Measurements from ENCODE around the gene CHI3L2.

CHI3L2 gene

DNA sequence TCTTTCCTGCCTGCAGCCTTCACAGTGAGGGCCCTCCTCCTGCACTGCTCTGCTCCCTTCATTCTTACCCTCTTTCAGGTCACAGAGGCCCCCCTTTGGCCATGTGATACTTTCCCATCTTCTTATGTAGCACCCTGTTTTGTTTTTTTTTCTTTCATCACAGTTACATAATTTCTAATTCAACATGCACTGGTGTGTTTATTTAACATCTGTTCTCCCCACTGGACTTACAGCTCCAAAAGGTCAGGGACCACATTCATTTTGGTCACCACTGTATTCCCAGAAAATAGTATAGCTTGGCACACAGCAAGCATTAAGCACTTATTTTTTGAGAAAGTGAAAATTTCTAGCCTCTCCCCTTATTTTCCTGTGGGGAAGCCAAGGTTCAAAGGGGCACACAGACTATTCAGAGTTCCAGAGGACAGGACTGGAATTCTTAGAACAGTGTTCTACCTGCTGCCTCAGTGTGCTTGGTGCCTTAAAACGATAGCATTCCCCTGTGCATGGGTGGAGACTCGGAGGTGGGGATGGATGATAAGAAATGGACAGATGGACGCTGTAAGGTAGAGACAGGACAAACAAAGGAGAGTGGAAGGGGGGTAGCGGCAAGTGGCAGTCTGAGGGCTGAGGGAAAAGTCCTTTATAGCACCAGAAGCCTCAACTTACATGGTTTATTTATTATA lies 32.4 kb upstream of the CHI3L2 start:
- Histone ChIP-seq H3K9me3 (ENCODE audit: low read length) (no peaks in the 10 kb centered on the region), H3K36me3 (ENCODE audit: insufficient read depth, low read length) (no peaks in the 10 kb centered on the region), H3K9ac (ENCODE audit: low read length) (no peak overlapping the region), H3K4me1 (ENCODE audit: insufficient read depth, low read length) (peaks cover 8% of the 10 kb centered on the region), H3K27ac (ENCODE audit: low read depth, low read length) (no peak overlapping the region), H3K27me3 (ENCODE audit: control insufficient read depth in 1 of 2, insufficient read depth in 2 of 2, low read length in 2 of 2) (no peaks in the 10 kb centered on the region), H3K4me3 (ENCODE audit: low read depth in 1 of 2, low read length in 2 of 2) (no peak overlapping the region)

DNA sequence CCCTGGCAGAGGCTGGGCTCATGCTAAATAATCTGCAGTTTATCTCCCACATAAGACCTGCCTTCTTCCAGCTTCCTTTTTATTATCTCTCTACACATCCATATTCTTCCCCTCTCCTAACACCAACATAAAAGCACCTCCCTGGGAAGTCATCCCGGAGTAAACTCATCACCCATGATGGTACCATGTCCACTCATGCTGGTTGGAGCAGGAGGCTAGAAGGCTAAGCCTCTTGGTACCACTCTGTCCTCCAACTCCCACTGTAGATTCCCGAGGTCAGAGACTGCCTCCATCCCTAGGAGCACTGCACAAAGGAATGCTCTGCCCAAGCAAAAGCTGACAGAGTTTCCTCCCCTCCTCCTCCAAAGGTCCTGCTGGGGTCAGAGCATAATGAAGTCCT lies 31.3 kb upstream of the CHI3L2 start:
- H3K9me3 ChIP-seq (ENCODE audit: low read length): no peaks in the 10 kb centered on the region
- H3K9ac ChIP-seq (ENCODE audit: low read length): no peak overlapping the region
- no peak overlapping the region for H3K4me3 ChIP-seq (ENCODE audit: low read depth in 1 of 2, low read length in 2 of 2)
- no peaks in the 10 kb centered on the region for H3K36me3 ChIP-seq (ENCODE audit: insufficient read depth, low read length)
- no peaks in the 10 kb centered on the region for H3K27me3 ChIP-seq (ENCODE audit: control insufficient read depth in 1 of 2, insufficient read depth in 2 of 2, low read length in 2 of 2)
- H3K4me1 ChIP-seq (ENCODE audit: insufficient read depth, low read length): peaks cover 8% of the 10 kb centered on the region
- H3K27ac ChIP-seq (ENCODE audit: low read depth, low read length): no peak overlapping the region

DNA sequence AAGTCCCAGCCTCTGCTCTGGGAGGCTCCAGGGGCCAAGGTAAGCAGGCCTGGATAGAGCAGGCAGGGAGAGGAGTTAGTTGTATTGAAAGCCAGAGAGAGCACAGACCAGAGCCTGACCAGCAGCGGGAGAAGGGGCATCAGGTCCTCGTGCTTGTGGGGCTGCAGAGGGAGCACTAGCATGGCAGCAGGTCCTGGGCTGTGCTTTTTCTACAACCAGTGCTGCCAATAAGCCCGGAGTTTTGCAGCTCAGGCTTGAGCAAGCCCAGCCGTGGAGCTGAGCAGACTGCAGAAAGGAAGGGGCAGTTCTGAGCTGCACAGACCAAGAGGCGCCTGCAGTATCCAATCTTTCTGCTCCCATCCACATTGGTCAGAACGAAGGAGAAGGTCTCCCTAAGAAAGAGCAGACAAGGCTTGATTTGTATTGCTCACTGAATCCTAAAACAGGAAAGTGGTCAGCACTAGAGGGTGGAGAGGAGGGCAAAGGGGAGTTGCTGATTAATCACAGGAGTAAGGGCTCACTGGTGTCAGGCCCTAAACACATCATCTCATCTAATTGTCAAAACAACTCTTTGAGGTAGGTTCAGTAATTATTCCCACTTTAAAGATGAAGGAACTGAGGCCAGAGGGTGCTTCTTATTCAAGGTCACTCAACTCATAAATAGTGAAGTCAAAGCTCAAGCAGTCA lies 29.8 kb upstream of the CHI3L2 start:
- Histone ChIP-seq H3K9me3 (ENCODE audit: low read length) (no peaks in the 10 kb centered on the region), H3K4me3 (ENCODE audit: low read depth in 1 of 2, low read length in 2 of 2) (no peak overlapping the region), H3K4me1 (ENCODE audit: insufficient read depth, low read length) (peaks cover 6% of the 10 kb centered on the region), H3K9ac (ENCODE audit: low read length) (no peak overlapping the region), H3K27me3 (ENCODE audit: control insufficient read depth in 1 of 2, insufficient read depth in 2 of 2, low read length in 2 of 2) (no peaks in the 10 kb centered on the region), H3K36me3 (ENCODE audit: insufficient read depth, low read length) (no peaks in the 10 kb centered on the region), H3K27ac (ENCODE audit: low read depth, low read length) (no peak overlapping the region)

DNA sequence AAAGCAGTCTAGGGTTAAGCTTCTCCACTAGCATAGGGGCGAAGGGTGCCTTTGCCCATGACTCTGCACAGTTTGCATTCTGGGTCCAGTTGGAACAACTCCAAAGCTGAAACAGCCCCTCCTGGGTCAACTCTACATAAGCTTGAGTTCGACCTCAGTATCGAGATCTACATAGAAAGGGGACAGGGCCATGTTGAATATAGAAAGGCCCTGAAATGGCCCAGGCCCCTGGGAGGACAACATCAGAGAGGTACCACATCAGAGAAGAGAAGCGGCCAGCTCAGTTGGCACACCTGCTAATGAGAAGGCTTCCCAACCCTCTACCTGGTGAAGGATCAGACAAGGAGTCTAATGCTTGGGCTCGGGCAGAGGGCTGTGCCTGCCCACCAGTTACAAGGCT lies 28.7 kb upstream of the CHI3L2 start:
- Histone ChIP-seq H3K4me3 (ENCODE audit: low read depth in 1 of 2, low read length in 2 of 2) (no peak overlapping the region), H3K4me1 (ENCODE audit: insufficient read depth, low read length) (no peaks in the 10 kb centered on the region)

DNA sequence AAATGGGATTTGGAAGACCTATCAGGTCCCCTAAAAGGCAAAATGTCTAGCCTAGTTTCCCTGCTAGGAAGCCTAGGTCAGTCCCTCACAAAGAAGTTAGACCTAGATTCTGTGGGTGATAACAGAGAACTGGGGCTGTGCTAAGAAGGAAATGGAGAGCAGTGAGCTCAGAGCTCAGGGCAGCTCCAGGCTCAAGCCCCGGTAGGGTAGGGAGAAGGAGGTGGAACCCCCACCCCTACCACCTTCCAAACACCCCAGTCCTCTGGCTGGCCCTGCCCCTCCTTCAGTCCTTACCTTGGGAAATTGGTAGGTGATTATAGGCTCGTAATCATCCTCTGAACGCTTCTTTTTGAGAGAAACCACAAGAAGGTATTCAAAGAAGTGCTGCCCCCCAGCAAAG lies 28.2 kb upstream of the CHI3L2 start:
- Histone ChIP-seq H3K4me3 (ENCODE audit: low read depth in 1 of 2, low read length in 2 of 2) (no peak overlapping the region), H3K4me1 (ENCODE audit: insufficient read depth, low read length) (no peaks in the 10 kb centered on the region), H3K27ac (ENCODE audit: low read depth, low read length) (no peak overlapping the region), H3K36me3 (ENCODE audit: insufficient read depth, low read length) (no peaks in the 10 kb centered on the region), H3K27me3 (ENCODE audit: control insufficient read depth in 1 of 2, insufficient read depth in 2 of 2, low read length in 2 of 2) (peaks cover 0 to 15% of the 10 kb centered on the region in 2 donors), H3K9me3 (ENCODE audit: low read length) (no peaks in the 10 kb centered on the region), H3K9ac (ENCODE audit: low read length) (no peak overlapping the region)

More for the DNA sequence above, 28.7 kb upstream of the CHI3L2 start:
- Histone ChIP-seq H3K9me3 (ENCODE audit: low read length) (no peaks in the 10 kb centered on the region), H3K9ac (ENCODE audit: low read length) (no peak overlapping the region), H3K27ac (ENCODE audit: low read depth, low read length) (no peak overlapping the region), H3K36me3 (ENCODE audit: insufficient read depth, low read length) (no peaks in the 10 kb centered on the region), H3K27me3 (ENCODE audit: control insufficient read depth in 1 of 2, insufficient read depth in 2 of 2, low read length in 2 of 2) (peaks cover 0 to 10% of the 10 kb centered on the region in 2 donors)

DNA sequence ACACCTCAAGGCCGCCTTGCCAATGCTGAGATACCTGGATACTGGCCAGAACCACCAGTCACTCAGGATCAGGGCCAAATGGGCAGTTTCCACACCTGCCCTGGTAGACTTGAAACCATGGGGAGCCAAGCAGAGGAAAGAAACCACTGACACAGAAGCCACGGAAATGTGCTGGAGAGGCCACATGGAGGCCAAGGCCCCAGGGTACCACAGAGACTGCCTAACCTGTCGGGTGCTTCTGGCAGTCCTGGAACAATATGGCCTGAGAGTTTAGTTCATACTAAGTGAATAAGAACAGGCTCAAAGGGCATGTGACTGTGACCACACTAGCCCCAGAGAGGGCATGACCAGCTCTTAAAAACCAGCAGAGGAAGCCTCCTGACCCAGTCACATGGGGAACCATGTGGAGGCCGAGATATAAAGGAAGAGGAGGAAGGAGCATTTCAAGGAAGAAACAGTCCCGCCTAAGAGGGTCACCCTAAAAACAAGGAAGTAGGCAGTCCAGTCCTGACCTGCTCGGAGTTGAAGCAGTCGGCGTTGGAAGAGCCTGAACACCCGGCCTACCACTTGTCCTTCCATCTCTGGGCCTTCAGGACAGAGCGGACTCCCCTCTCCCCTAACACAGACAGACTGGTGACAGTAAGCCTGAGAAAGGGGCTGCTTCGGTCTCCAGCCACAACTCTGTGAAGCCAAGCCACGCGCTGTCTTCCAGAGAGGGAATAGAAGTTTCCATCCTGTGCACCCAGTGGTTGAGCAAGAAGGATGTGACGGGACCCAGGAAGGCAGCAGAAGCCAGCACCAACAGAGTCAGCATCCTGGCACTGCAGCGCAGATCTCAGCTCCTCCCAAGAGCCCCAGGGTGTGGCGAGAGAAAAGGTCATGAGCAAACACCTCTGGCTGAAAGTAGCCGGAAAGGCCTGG lies 27.4 kb upstream of the CHI3L2 start, which contains the start of gene DENND2D:
DENND2D (minus strand) TSS at position 766 of the 921 bp plus-strand sequence; CDS start at position 579, 187 bp downstream.
- Histone ChIP-seq H3K27ac (ENCODE audit: low read depth, low read length) (no peak within 1 kb of the TSS), H3K27me3 (ENCODE audit: control insufficient read depth in 1 of 2, insufficient read depth in 2 of 2, low read length in 2 of 2) (peaks cover 8 to 17% of the 10 kb centered on the region in 2 donors), H3K4me3 (ENCODE audit: low read depth in 1 of 2, low read length in 2 of 2) (no peak within 1 kb of the TSS), H3K4me1 (ENCODE audit: insufficient read depth, low read length) (peaks cover 5% of the 10 kb centered on the region), H3K36me3 (ENCODE audit: insufficient read depth, low read length) (no peaks in the 10 kb centered on the region), H3K9me3 (ENCODE audit: low read length) (no peaks in the 10 kb centered on the region), H3K9ac (ENCODE audit: low read length) (no peak within 1 kb of the TSS)

DNA sequence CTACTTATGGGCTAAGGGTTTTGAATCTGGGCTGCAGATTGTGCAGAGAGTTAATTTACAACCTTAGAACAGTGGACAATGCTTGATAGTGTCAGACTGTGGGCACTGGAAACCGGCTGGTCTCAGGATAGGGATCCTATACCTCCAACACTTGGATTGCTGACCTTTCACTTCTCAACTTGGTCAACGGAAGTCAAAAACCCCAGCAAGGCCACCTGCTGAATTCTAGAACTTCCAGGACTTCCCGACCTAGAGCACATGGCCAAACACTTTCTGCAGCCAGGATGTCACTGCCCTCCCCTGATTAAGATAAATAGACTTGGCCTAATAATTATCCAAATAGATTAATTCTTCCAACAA lies 26.7 kb upstream of the CHI3L2 start:
- H3K4me1 ChIP-seq (ENCODE audit: insufficient read depth, low read length): peaks cover 5% of the 10 kb centered on the region

DNA sequence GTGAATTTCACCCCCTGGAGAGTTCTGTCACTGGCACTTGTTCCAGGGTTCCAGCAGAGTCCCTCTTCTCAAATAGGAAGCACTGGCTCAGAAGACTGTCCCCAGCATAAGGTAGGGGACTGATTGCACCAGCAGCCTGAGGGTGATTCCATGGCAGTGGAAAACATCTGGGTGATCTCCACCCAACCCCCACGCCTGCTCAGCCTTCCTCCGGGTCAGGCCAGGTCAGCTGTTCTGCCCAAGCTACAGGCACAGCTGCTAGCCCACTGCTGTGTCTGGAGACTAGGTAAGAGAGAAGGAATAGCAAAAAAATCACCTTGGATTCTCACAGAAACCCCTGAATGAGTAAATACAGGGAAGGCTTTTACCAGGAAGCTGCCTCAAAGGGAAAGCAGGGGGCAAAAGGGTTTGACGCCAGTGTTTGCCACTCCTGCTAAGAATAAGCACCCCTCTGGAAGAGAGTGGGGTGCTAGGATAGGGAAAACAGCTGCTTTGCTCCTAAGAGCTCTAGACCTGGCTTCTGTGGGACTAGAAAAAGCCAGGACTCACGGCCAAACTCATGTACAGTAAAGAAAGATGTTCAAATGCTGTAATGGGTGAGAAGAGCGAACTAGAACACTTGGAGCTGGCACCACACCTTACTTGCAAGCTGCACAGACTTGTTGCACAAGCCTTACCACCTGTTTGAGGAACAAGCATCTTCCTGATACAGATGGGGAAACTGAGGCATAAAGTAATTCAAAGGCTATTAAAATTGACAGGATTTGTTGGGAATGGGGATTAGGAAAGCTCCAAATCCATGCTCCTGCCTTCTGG lies 26.0 kb upstream of the CHI3L2 start:
- no peak overlapping the region for H3K9ac ChIP-seq (ENCODE audit: low read length)
- H3K36me3 ChIP-seq (ENCODE audit: insufficient read depth, low read length): no peaks in the 10 kb centered on the region
- no peak overlapping the region for H3K27ac ChIP-seq (ENCODE audit: low read depth, low read length)
- no peaks in the 10 kb centered on the region for H3K9me3 ChIP-seq (ENCODE audit: low read length)
- H3K27me3 ChIP-seq (ENCODE audit: control insufficient read depth in 1 of 2, insufficient read depth in 2 of 2, low read length in 2 of 2): peaks cover 9 to 17% of the 10 kb centered on the region in 2 donors
- no peak overlapping the region for H3K4me3 ChIP-seq (ENCODE audit: low read depth in 1 of 2, low read length in 2 of 2)
- peaks cover 5% of the 10 kb centered on the region for H3K4me1 ChIP-seq (ENCODE audit: insufficient read depth, low read length)

More for the DNA sequence above, 26.7 kb upstream of the CHI3L2 start:
- no peaks in the 10 kb centered on the region for H3K9me3 ChIP-seq (ENCODE audit: low read length)
- H3K4me3 ChIP-seq (ENCODE audit: low read depth in 1 of 2, low read length in 2 of 2): no peak overlapping the region
- H3K36me3 ChIP-seq (ENCODE audit: insufficient read depth, low read length): no peaks in the 10 kb centered on the region
- peaks cover 9 to 17% of the 10 kb centered on the region in 2 donors for H3K27me3 ChIP-seq (ENCODE audit: control insufficient read depth in 1 of 2, insufficient read depth in 2 of 2, low read length in 2 of 2)
- no peak overlapping the region for H3K9ac ChIP-seq (ENCODE audit: low read length)
- no peak overlapping the region for H3K27ac ChIP-seq (ENCODE audit: low read depth, low read length)

DNA sequence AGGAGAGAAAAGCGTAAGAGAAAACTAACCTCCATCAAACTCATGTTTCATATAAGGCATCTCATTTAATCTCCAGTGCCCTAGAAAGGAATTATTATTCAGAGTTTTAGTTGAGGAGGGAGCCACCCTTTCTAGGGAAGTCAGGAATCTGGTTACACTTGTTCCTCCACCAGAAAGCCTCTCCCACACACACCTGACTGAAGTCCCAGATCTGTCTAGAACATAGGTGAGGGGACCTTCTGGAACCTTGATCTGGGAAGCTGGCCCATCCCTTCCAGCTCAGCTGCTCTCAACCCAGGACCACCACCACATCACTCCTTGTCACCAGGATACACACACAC lies 25.2 kb upstream of the CHI3L2 start:
- no peak overlapping the region for H3K9ac ChIP-seq (ENCODE audit: low read length)

DNA sequence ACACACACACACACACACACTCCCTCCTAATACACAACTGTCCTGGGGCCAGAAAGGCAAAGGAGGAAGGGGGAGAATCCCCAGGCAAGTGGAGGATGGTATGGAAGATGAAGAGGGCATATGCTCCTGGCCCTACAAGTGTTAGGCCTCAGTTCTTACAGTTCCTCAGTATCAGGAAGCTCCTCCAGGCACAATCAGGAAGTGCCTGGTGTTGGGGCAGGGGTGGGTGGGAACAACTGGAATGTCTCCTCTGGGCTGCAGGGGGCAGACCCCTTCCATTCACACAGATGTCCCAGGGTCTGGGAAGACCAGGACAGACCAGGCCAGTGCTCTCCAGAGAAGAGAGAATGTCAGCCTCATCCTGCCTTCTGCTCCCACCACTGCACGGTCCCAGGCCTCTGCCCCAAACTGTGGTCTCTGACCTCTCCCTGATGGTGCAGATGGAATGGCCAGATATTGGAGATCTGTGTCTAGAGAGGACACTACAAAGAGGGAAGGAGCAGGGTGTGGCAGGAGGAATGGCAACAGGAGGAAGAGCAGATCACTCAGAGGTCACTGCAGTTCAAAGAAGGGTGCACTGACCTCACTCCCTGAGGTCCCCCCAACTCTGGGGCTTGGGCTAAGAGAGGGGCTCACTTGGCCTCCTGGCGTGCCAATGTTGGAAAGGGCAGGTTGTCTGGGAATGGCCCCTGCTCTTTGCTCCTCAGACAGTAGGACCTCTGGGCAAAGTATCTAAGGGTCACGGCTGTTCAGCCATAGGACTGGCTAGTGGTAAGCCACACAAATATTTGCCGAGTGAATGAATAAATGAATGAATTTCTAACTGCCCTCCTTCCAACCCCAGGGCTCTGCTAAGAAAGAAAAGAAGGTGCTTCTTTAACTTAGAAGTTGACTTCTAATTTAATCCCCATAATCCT lies 24.5 kb upstream of the CHI3L2 start:
- H3K9me3 ChIP-seq (ENCODE audit: low read length): no peaks in the 10 kb centered on the region
- H3K4me3 ChIP-seq (ENCODE audit: low read depth in 1 of 2, low read length in 2 of 2): no peak overlapping the region
- peaks cover 5% of the 10 kb centered on the region for H3K4me1 ChIP-seq (ENCODE audit: insufficient read depth, low read length)
- peaks cover 9 to 17% of the 10 kb centered on the region in 2 donors for H3K27me3 ChIP-seq (ENCODE audit: control insufficient read depth in 1 of 2, insufficient read depth in 2 of 2, low read length in 2 of 2)
- no peak overlapping the region for H3K27ac ChIP-seq (ENCODE audit: low read depth, low read length)
- H3K36me3 ChIP-seq (ENCODE audit: insufficient read depth, low read length): no peaks in the 10 kb centered on the region
- H3K9ac ChIP-seq (ENCODE audit: low read length): no peak overlapping the region

More for the DNA sequence above, 25.2 kb upstream of the CHI3L2 start:
- H3K4me3 ChIP-seq (ENCODE audit: low read depth in 1 of 2, low read length in 2 of 2): no peak overlapping the region
- no peaks in the 10 kb centered on the region for H3K9me3 ChIP-seq (ENCODE audit: low read length)
- no peak overlapping the region for H3K27ac ChIP-seq (ENCODE audit: low read depth, low read length)
- H3K36me3 ChIP-seq (ENCODE audit: insufficient read depth, low read length): no peaks in the 10 kb centered on the region
- H3K27me3 ChIP-seq (ENCODE audit: control insufficient read depth in 1 of 2, insufficient read depth in 2 of 2, low read length in 2 of 2): peaks cover 9 to 17% of the 10 kb centered on the region in 2 donors
- peaks cover 5% of the 10 kb centered on the region for H3K4me1 ChIP-seq (ENCODE audit: insufficient read depth, low read length)
